H9 (cell line): ENCODE data around the gene USE1. TPM values are rescaled to one million over a fixed set of nuclear protein-coding genes. Genes with fewer than 3 reads are reported as not detected.
A peak's percentile ranks its signal among the peaks of the same experiment; 100 is the strongest.

ENCODE experiments used
- DNase-seq: peaks from one replicate; pipeline ENCODE4 v3.0.0-alpha.2; 2017
- H2AFZ ChIP-seq: one replicate; pipeline ENCODE4 v1.6.1; 2013; ENCODE audit warnings: mild to moderate bottlenecking, low read length, control low read depth, moderate library complexity
- H2AK5ac ChIP-seq: 2 replicates; pipeline ENCODE4 v1.6.1; 2013; ENCODE audit warnings: low read length, control low read depth, mixed read lengths; ENCODE audit not compliant: insufficient read length
- H2BK120ac ChIP-seq: one replicate; pipeline ENCODE4 v1.6.1; 2013; ENCODE audit warnings: low read depth, mild to moderate bottlenecking, low read length, control low read depth, inconsistent platforms; ENCODE audit not compliant: poor library complexity, severe bottlenecking
- H2BK12ac ChIP-seq: 2 replicates; pipeline ENCODE4 v1.6.1; 2013; ENCODE audit warnings: low read length, control low read depth, mixed read lengths, low read depth; ENCODE audit not compliant: insufficient read length
- H2BK15ac ChIP-seq: 2 replicates; pipeline ENCODE4 v1.6.1; 2013; ENCODE audit warnings: low read depth, low read length, control low read depth
- H2BK20ac ChIP-seq: one replicate; pipeline ENCODE4 v1.6.1; 2013; ENCODE audit warnings: low read depth, mild to moderate bottlenecking, low read length, control low read depth, inconsistent platforms; ENCODE audit not compliant: poor library complexity, severe bottlenecking
- H2BK5ac ChIP-seq: 2 replicates; pipeline ENCODE4 v1.6.1; 2013; ENCODE audit warnings: low read length, control low read depth, mixed read lengths; ENCODE audit not compliant: insufficient read length
- H3K14ac ChIP-seq: 2 replicates; pipeline ENCODE4 v1.6.1; 2013; ENCODE audit warnings: low read length, control low read depth; ENCODE audit not compliant: insufficient read depth
- H3K18ac ChIP-seq: 2 replicates; pipeline ENCODE4 v1.6.1; 2013; ENCODE audit warnings: low read depth, mild to moderate bottlenecking, mixed read lengths, low read length, control low read depth; ENCODE audit not compliant: insufficient read length
- H3K23ac ChIP-seq: 2 replicates; pipeline ENCODE4 v1.6.1; 2013; ENCODE audit warnings: low read length, control low read depth, mixed read lengths, low read depth; ENCODE audit not compliant: insufficient read length
- H3K23me2 ChIP-seq: 2 replicates; pipeline ENCODE4 v1.6.1; 2013; ENCODE audit warnings: low read depth, mild to moderate bottlenecking, mixed read lengths, low read length, control low read depth; ENCODE audit not compliant: insufficient read length, poor library complexity, severe bottlenecking
- H3K27ac ChIP-seq: 2 replicates; pipeline ENCODE4 v1.5.1; 2013; ENCODE audit warnings: low read length, control low read depth, mixed read lengths, low read depth; ENCODE audit not compliant: insufficient read length
- H3K27me3 ChIP-seq: 2 replicates; pipeline ENCODE4 v1.6.1; 2013; ENCODE audit warnings: low read length, control low read depth, inconsistent platforms; ENCODE audit not compliant: insufficient read depth
- H3K4ac ChIP-seq: 2 replicates; pipeline ENCODE4 v1.6.1; 2013; ENCODE audit warnings: low read depth, mild to moderate bottlenecking, control low read depth, inconsistent platforms, low read length, moderate library complexity
- H3K4me1 ChIP-seq: 2 replicates; pipeline ENCODE4 v1.6.1; 2013; ENCODE audit warnings: low read length, control low read depth, inconsistent platforms; ENCODE audit not compliant: insufficient read depth
- H3K4me2 ChIP-seq: 2 replicates; pipeline ENCODE4 v1.6.1; 2013; ENCODE audit warnings: low read length, control low read depth, mixed read lengths; ENCODE audit not compliant: insufficient read length, insufficient read depth
- H3K56ac ChIP-seq: 2 replicates; pipeline ENCODE4 v1.6.1; 2013; ENCODE audit warnings: low read depth, mild to moderate bottlenecking, mixed read lengths, low read length, control low read depth; ENCODE audit not compliant: insufficient read length
- H3K79me1 ChIP-seq: 2 replicates; pipeline ENCODE4 v1.6.1; 2013; ENCODE audit warnings: low read depth, mild to moderate bottlenecking, moderate library complexity, low read length, control low read depth, inconsistent platforms; ENCODE audit not compliant: insufficient read depth, poor library complexity, severe bottlenecking
- H3K79me2 ChIP-seq: 2 replicates; pipeline ENCODE4 v1.6.1; 2013; ENCODE audit warnings: low read length, control low read depth, inconsistent platforms; ENCODE audit not compliant: insufficient read depth
- H3K9ac ChIP-seq: 2 replicates; pipeline ENCODE4 v1.6.1; 2013; ENCODE audit warnings: low read length, control low read depth, mixed read lengths; ENCODE audit not compliant: insufficient read length; ENCODE audit errors: extremely low read depth
- H3K9me3 ChIP-seq: one replicate; pipeline ENCODE4 v1.6.1; 2013; ENCODE audit warnings: low read depth, low read length, inconsistent platforms; ENCODE audit not compliant: control insufficient read depth
- H3T11ph ChIP-seq: one replicate; pipeline ENCODE4 v1.6.1; 2013; ENCODE audit warnings: mild to moderate bottlenecking, low read length, control low read depth, inconsistent platforms
- H4K20me1 ChIP-seq: one replicate; pipeline ENCODE4 v1.6.1; 2013; ENCODE audit not compliant: control insufficient read depth, insufficient read length, insufficient read depth
- H4K5ac ChIP-seq: 2 replicates; pipeline ENCODE4 v1.6.1; 2013; ENCODE audit warnings: low read depth, mild to moderate bottlenecking, mixed read lengths, low read length, control low read depth; ENCODE audit not compliant: insufficient read length
- H4K8ac ChIP-seq: replicated peaks from 2 replicates; pipeline ENCODE4 v1.6.1; 2013; ENCODE audit warnings: low read length, control low read depth, mixed read lengths, low read depth; ENCODE audit not compliant: insufficient read length
- H4K91ac ChIP-seq: 2 replicates; pipeline ENCODE4 v1.6.1; 2013; ENCODE audit warnings: low read depth, mild to moderate bottlenecking, moderate library complexity, mixed read lengths, low read length, control low read depth; ENCODE audit not compliant: insufficient read length
- H3K27ac Mint-ChIP-seq, 3 experiments: 2 replicates in 2 of 3; 3 replicates in 1 of 3; pipeline ENCODE4 v1.8.0; 2020 to 2021; ENCODE audit warnings: mixed read lengths in 3 of 3, mild to moderate bottlenecking in 1 of 3, moderate library complexity in 1 of 3
- H3K27me3 Mint-ChIP-seq: 2 replicates; pipeline ENCODE4 v1.8.0; 2021; ENCODE audit warnings: low read depth, mild to moderate bottlenecking, moderate library complexity, mixed read lengths
- H3K36me3 Mint-ChIP-seq, 3 experiments: 2 replicates in 2 of 3; 3 replicates in 1 of 3; pipeline ENCODE4 v1.8.0; 2020 to 2021; ENCODE audit warnings: low read depth in 3 of 3, mixed read lengths in 3 of 3; ENCODE audit not compliant: insufficient read depth in 1 of 3
- H3K4me1 Mint-ChIP-seq, 2 experiments: 2 replicates each; pipeline ENCODE4 v1.8.0; 2020; ENCODE audit warnings: mixed read lengths in 2 of 2
- H3K4me3 Mint-ChIP-seq, 2 experiments: 2 replicates in 1 of 2; 3 replicates in 1 of 2; pipeline ENCODE4 v1.8.0; 2020 to 2021; ENCODE audit warnings: mild to moderate bottlenecking in 2 of 2, mixed read lengths in 2 of 2, moderate library complexity in 1 of 2
- H3K9me3 Mint-ChIP-seq, 2 experiments: 2 replicates in 1 of 2; 3 replicates in 1 of 2; pipeline ENCODE4 v1.8.0; 2020; ENCODE audit warnings: mild to moderate bottlenecking in 2 of 2, mixed read lengths in 2 of 2, moderate library complexity in 1 of 2
- WGBS: extraction: QIAGEN DNeasy Blood & Tissue Kit; methylation state at CpG from one replicate; pipeline ENCODE4 v1.1.7; 2013; ENCODE audit warnings: missing lambda C conversion rate, low lambda C conversion rate, mixed read lengths; ENCODE audit not compliant: insufficient read length; ENCODE audit errors: extremely low coverage; 5-methylcytosine and 5-hydroxymethylcytosine counted together
- total RNA-seq: library from RNA; stranded (reverse); gene quantifications from 2 replicates; pipeline ENCODE4 v1.2.1, GENCODE V29; 2021
- TF ChIP-seq, protein P1 (sequence below): fragments of 200-600 bp; sonication (generic); conservative IDR thresholded peaks from 3 replicates; pipeline ENCODE4 v1.8.0; 2021; ENCODE audit warnings: antibody characterized with exemption, mild to moderate bottlenecking

USE1 gene
- total RNA-seq, 1 experiment from 2014 or later, result 16.2 TPM

DNA sequence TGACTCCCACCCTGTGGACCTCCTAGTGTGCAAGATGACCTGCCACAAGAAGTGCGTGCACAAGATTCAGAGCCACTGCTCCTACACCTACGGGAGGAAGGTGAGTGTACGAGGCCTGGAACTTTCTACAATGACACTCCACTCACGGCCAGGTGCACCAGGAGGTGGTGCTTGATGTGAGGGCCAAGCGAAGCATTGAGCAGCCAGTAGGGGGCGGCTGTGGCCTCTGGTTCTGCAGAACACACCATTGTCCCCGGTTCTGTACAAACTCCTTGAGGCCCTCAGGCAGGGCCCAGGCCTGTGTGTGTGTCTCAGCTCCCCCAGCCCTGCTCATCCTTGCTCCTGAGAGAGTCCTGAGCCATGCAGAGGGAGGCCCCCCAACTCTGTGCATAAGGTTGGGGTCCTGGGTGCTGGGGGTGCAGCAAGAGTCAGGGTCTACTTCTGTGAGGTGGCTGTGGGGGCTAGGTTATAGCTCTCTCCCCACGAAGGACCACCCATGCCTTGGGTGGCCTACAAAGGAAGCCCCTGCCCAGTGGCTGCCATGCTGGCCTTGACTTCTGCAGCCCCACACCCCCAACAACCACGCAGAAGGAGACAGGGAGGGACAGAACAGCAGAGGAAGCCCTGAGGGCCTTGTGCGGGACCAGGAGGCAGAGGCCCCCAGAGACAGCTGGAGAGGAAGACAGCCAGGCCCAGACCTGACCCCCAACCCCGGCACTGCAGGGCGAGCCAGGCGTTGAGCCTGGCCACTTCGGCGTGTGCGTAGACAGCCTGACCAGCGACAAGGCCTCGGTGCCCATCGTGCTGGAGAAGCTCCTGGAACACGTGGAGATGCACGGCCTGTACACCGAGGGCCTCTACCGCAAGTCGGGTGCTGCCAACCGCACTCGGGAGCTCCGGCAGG, 9.7 kb upstream of the USE1 start:
- Histone ChIP-seq H3K9me3 (no peaks in the 10 kb centered on the region), H2BK15ac (no peak overlapping the region), H3K9ac (no peak overlapping the region), H3K18ac (no peak overlapping the region), H3K4me1 (no peaks in the 10 kb centered on the region), H3K56ac (no peak overlapping the region), H2BK5ac (no peak overlapping the region), H3K27me3 (no peaks in the 10 kb centered on the region), H2BK20ac (no peak overlapping the region), H3K14ac (no peak overlapping the region), H2AK5ac (no peak overlapping the region), H4K5ac (no peak overlapping the region), H4K20me1 (peaks cover 2% of the 10 kb centered on the region), H3K4ac (no peak overlapping the region), H3K27ac (no peak overlapping the region), H4K8ac (no peak overlapping the region), H3T11ph (no peak overlapping the region), H3K79me2 (no peaks in the 10 kb centered on the region), H2BK120ac (no peak overlapping the region), H2BK12ac (no peak overlapping the region), H3K4me2 (no peak overlapping the region), H3K79me1 (no peaks in the 10 kb centered on the region), H4K91ac (no peak overlapping the region), H3K23me2 (no peaks in the 10 kb centered on the region), H2AFZ (no peak overlapping the region), H3K23ac (no peak overlapping the region)
- WGBS, result no CpG with 5 or more reads among the region's 27 CpGs
- Mint-ChIP-seq H3K4me3 (no peak overlapping the region), H3K27me3 (no peaks in the 10 kb centered on the region), H3K27ac (no peak overlapping the region), H3K4me1 (peaks cover 6 to 15% of the 10 kb centered on the region in 2 experiments), H3K36me3 (peaks cover 42 to 65% (median 44%) of the 10 kb centered on the region in 3 experiments), H3K9me3 (no peaks in the 10 kb centered on the region)
- TF ChIP-seq, protein P1, sequence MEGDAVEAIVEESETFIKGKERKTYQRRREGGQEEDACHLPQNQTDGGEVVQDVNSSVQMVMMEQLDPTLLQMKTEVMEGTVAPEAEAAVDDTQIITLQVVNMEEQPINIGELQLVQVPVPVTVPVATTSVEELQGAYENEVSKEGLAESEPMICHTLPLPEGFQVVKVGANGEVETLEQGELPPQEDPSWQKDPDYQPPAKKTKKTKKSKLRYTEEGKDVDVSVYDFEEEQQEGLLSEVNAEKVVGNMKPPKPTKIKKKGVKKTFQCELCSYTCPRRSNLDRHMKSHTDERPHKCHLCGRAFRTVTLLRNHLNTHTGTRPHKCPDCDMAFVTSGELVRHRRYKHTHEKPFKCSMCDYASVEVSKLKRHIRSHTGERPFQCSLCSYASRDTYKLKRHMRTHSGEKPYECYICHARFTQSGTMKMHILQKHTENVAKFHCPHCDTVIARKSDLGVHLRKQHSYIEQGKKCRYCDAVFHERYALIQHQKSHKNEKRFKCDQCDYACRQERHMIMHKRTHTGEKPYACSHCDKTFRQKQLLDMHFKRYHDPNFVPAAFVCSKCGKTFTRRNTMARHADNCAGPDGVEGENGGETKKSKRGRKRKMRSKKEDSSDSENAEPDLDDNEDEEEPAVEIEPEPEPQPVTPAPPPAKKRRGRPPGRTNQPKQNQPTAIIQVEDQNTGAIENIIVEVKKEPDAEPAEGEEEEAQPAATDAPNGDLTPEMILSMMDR, result peak; percentile 88
- peak; percentile 78 for DNase-seq
